GM19099 (cell line): ENCODE data around the gene TSGA10.

Source experiments
- POLR2A ChIP-seq: IDR thresholded peaks from 3 replicates; pipeline ENCODE4 v1.6.1; 2011; ENCODE audit warnings: low read depth; ENCODE audit not compliant: insufficient read length; ENCODE audit errors: extremely low read depth

Gene TSGA10

GRCh38 chr2:99166218-99166617 lies 11.5 kb upstream of the TSGA10 start:
- TF ChIP-seq POLR2A = no peak

GRCh38 chr2:99159594-99159993 lies 4.9 kb upstream of the TSGA10 start:
- TF ChIP-seq POLR2A = no peak

GRCh38 chr2:99158599-99158998 lies 3.9 kb upstream of the TSGA10 start:
- no peak for TF ChIP-seq POLR2A

- no peak for TF ChIP-seq POLR2A
Observed at GRCh38 chr2:99156891-99157290, 2.1 kb upstream of the TSGA10 start.

GRCh38 chr2:99153921-99154604 lies 679 bp downstream of the TSGA10 start:
- no peak for TF ChIP-seq POLR2A

- no peak for TF ChIP-seq POLR2A
Observed at GRCh38 chr2:99152199-99152895, 2.4 kb downstream of the TSGA10 start.

- no peak for TF ChIP-seq POLR2A
Observed at GRCh38 chr2:99150706-99151105, 4.0 kb downstream of the TSGA10 start.

- peak; percentile 84 for TF ChIP-seq POLR2A
Observed at GRCh38 chr2:99141110-99142108, 13.3 kb downstream of the TSGA10 start, which contains the start of gene C2orf15. Gene C2orf15, plus strand, starts transcription at chr2:99141707. Its CDS starts 8,852 bp downstream, at chr2:99150559.

- TF ChIP-seq POLR2A = no peak
Observed at GRCh38 chr2:99140860-99141109, 14.0 kb downstream of the TSGA10 start.

GRCh38 chr2:99140056-99140859 lies 14.5 kb downstream of the TSGA10 start:
- TF ChIP-seq POLR2A = no peak

- no peak for TF ChIP-seq POLR2A
Observed at GRCh38 chr2:99139003-99139402, 15.7 kb downstream of the TSGA10 start.

GRCh38 chr2:99127981-99128380 lies 26.8 kb downstream of the TSGA10 start:
- no peak for TF ChIP-seq POLR2A

GRCh38 chr2:99112617-99113016 lies 42.1 kb downstream of the TSGA10 start:
- TF ChIP-seq POLR2A = no peak

GRCh38 chr2:99111945-99112344 lies 42.8 kb downstream of the TSGA10 start:
- TF ChIP-seq POLR2A = no peak

- no peak for TF ChIP-seq POLR2A
Observed at GRCh38 chr2:99111236-99111635, 43.5 kb downstream of the TSGA10 start.
